ENCODE measurements around the gene IFT25. TPM values are rescaled to one million over a fixed set of nuclear protein-coding genes. Genes with fewer than 3 reads are reported as not detected.

Gene IFT25
- total and polyA plus RNA-seq, 9 donors = 22.4 to 30.3 (median 25.2) TPM

DNA sequence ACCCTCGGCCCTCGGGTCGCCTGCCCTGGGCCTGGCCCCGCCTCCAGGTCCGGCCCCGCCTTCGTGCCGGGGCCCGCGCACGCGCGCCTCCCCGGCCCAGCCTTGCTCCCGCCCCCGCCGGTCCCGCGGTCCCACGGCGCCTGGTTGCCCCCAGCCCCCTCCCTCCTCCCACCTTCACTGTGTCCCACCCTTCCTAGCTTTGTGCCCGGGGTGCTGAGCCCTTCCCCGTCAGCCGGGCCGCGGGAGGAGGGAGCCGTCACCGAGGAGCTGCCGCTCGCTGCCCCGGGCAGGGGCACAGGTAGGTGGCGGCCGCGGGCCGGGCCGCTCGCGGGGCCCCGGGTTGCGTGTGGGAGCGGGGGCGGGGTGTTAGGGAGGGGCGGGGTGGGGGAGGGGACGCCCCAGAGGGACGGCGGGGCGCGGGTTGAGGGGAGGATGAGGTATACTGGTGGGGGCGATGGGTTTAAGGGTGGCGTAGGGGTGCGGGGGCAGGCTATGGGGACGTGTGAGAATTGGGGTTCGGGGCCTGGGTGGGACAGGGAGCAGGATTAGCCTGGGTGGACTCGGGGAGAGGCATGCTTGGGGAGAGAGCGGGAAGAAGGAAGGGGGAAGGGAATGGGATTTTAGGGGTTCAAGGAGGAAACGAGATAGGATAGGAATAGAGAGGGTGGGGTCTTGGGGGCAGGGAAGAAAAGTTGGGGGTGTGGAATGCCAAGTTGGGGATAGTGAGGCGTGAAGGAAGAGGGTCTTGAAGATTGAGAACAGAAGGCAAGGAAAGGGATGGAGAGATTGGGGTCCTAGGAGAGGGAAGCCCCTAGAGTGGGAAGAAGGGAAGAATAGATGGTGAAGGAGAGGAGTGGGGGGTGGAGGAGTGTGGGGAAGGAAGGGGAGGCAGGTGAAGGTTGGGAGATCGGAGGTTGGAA is 1.0 kb upstream of the IFT25 start, which contains the start of gene LRRC42:
Gene LRRC42 (plus strand): TSS at position 99 of the 920 bp plus-strand sequence. CDS start 5,650 bp downstream, outside the sequence.
- 2% methylated on average over 19 of the region's 58 CpGs for WGBS (ENCODE audit: insufficient coverage)
- Histone ChIP-seq H3K4me1 (ENCODE audit: control insufficient read depth, insufficient read depth, low read length) (peaks cover 23% of the 10 kb centered on the region), H3K4me3 (ENCODE audit: low read length) (peak within 1 kb of the TSS; percentile 94), H3K9me3 (replicated peaks; ENCODE audit: control insufficient read depth, low read depth, low read length) (no peaks in the 10 kb centered on the region), H3K27ac (ENCODE audit: low read length) (peak within 1 kb of the TSS; percentile 96), H3K27me3 (ENCODE audit: control insufficient read depth, insufficient read depth, low read length) (no peaks in the 10 kb centered on the region), H3K36me3 (ENCODE audit: control insufficient read depth, insufficient read depth, low read length) (peaks cover 8% of the 10 kb centered on the region)
- peak; percentile 94 for DNase-seq

DNA sequence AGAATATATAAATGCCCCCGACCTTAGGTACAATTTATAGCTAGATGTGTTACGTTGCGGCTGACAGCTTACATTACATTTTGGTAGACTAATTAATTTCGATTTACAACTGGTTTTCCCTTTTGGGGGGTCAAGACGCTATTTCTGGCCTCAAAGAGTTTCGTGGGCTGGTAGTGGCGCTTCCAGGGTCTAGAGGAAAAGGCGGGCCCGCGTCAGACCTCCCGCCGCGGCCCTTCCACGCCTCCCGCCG is 391 bp downstream of the IFT25 start:
- H3K36me3 ChIP-seq (ENCODE audit: control insufficient read depth, insufficient read depth, low read length) = peaks cover 8% of the 10 kb centered on the region
- peaks cover 23% of the 10 kb centered on the region for H3K4me1 ChIP-seq (ENCODE audit: control insufficient read depth, insufficient read depth, low read length)
- no peaks in the 10 kb centered on the region for H3K27me3 ChIP-seq (ENCODE audit: control insufficient read depth, insufficient read depth, low read length)
- no peaks in the 10 kb centered on the region for H3K9me3 ChIP-seq (replicated peaks; ENCODE audit: control insufficient read depth, low read depth, low read length)
- DNase-seq = no peak
- WGBS (ENCODE audit: insufficient coverage) = 0% methylated on average over 7 of the region's 16 CpGs
- peak overlapping the region; percentile 94 for H3K4me3 ChIP-seq (ENCODE audit: low read length)
- H3K27ac ChIP-seq (ENCODE audit: low read length) = peak overlapping the region; percentile 96

DNA sequence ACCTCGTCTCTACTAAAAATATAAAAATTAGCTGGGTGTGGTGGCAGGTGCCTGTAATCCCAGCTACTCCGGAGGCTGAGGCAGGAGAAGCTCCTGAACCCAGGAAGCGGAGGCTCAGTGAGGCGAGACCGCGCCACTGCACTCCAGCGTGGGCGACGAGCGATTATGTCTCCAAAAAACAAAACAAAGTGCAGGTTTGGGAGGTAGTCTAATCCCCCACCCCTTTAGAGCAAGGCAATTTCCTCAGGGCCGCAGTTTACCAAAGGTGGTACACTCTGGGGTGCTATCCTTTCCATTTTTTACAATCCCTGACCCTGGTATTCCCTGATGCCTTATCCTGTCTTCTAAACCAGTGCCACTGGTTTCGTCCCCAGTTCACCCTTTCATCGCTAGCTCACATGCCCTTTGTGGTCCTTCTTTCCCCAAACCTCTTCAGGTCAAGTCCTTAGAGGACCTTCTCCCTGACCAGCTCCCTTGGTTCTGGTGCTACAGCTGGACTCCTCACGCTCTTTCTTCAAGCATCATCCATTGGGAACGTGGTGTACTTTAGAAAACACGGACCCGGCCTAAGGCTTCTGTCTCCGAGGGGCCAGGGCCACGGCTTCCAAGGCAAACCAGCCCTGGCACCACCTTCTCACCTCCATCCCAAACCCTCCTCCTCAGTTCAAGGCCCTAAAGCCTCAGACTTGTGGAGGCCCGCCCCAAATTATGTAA is 873 bp downstream of the IFT25 start:
- WGBS (ENCODE audit: insufficient coverage) = 50% methylated on average over 12 of the region's 20 CpGs
- H3K27ac ChIP-seq (ENCODE audit: low read length) = peak overlapping the region; percentile 96

DNA sequence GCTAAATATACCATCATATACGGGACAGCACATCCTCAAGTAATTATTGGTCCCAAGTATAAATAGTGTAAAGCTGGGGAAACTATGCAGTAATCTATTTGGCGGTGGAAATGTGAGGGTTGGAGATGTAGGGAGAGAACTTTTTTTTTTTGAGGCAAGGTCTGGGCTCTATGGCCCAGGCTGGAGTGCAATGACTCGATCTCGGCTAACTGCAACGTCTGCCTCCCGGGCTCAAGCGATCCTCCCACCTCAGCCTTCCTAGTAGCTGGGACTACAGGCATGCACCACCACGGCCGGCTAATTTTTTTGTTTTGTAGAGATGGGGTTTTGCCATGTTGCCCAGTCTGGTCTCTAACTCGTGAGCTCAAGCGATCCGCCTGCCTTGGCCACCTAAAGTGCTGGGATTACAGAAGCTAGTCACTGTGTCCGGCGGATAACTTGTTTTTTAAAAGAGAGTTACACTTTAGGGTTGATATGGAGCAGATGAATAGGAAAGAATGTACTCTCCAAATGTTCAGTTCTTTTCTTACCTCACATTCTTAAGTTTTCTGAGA is 1.9 kb downstream of the IFT25 start:
- no peak for DNase-seq
- Histone ChIP-seq H3K4me1 (ENCODE audit: control insufficient read depth, insufficient read depth, low read length) (peaks cover 17% of the 10 kb centered on the region), H3K27me3 (ENCODE audit: control insufficient read depth, insufficient read depth, low read length) (no peaks in the 10 kb centered on the region), H3K4me3 (ENCODE audit: low read length) (no peak overlapping the region), H3K9me3 (replicated peaks; ENCODE audit: control insufficient read depth, low read depth, low read length) (no peaks in the 10 kb centered on the region), H3K27ac (ENCODE audit: low read length) (no peak overlapping the region), H3K36me3 (ENCODE audit: control insufficient read depth, insufficient read depth, low read length) (peaks cover 2% of the 10 kb centered on the region)
- 87% methylated on average over 4 of the region's 14 CpGs for WGBS (ENCODE audit: insufficient coverage)

More for the DNA sequence above, 873 bp downstream of the IFT25 start:
- DNase-seq = no peak
- H3K36me3 ChIP-seq (ENCODE audit: control insufficient read depth, insufficient read depth, low read length) = peaks cover 7% of the 10 kb centered on the region
- H3K4me3 ChIP-seq (ENCODE audit: low read length) = peak overlapping the region; percentile 94
- peaks cover 22% of the 10 kb centered on the region for H3K4me1 ChIP-seq (ENCODE audit: control insufficient read depth, insufficient read depth, low read length)
- H3K9me3 ChIP-seq (replicated peaks; ENCODE audit: control insufficient read depth, low read depth, low read length) = no peaks in the 10 kb centered on the region
- H3K27me3 ChIP-seq (ENCODE audit: control insufficient read depth, insufficient read depth, low read length) = no peaks in the 10 kb centered on the region

DNA sequence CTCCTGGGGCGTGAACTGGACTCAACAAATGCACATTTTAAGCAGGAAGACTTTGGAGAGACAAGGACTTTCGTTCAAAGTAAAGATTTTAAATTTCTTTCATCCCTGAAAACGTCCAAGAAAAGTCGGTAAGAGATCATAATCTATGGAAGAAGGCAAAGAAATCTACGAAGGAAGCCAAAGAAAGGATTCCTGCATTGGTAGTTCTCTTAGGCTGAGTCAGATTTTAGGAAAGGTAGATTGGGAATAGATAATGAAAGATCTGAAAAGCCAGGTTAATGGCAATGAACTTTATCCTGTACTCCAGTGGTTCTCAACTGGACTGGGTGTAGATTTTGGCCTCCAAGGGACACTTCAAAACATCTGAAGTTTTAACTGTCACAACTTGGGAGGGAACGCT is 2.4 kb downstream of the IFT25 start:
- H3K4me3 ChIP-seq (ENCODE audit: low read length) = no peak overlapping the region
- 97% methylated on average over 5 of the region's 6 CpGs for WGBS (ENCODE audit: insufficient coverage)
- H3K9me3 ChIP-seq (replicated peaks; ENCODE audit: control insufficient read depth, low read depth, low read length) = no peaks in the 10 kb centered on the region
- H3K27me3 ChIP-seq (ENCODE audit: control insufficient read depth, insufficient read depth, low read length) = no peaks in the 10 kb centered on the region
- no peak for DNase-seq
- peaks cover 17% of the 10 kb centered on the region for H3K4me1 ChIP-seq (ENCODE audit: control insufficient read depth, insufficient read depth, low read length)
- H3K36me3 ChIP-seq (ENCODE audit: control insufficient read depth, insufficient read depth, low read length) = peaks cover 2% of the 10 kb centered on the region
- no peak overlapping the region for H3K27ac ChIP-seq (ENCODE audit: low read length)

DNA sequence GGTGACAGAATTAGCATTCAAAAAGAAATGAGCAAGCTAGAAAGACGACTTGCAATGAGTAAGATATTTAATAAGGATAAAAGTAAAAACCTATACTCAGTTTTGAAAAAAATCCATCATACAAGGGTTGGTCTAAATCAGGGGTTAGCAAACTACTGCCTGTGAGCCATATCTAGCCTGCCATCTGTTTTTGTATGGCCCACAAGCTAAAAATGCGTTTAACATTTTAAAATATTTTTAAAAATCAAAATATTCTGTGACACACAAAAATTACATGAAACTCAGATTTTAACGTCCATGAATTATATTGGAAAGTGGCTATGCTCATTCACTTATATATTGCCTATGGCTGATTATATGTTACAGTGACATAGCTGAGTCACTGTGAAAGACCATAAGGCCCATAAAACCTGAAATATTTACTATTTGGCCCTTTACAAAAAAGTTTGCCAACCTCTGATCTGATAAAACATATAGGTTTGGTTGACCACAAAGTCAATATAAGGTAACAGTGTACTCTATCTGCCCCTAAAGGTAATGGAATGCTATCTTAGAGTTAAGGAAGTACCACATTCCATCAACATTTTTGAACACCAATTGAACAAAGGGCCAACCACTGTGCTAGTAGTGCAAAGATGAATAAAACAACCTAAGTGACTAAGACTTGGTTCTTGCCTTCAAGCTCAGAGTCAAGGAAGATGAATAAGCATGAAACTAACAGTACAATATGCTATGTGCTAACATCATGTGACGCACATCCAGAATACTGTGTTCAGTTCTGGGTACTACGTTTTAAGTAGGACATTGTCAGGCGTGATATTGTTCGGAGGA is 3.2 kb downstream of the IFT25 start:
- no peaks in the 10 kb centered on the region for H3K9me3 ChIP-seq (replicated peaks; ENCODE audit: control insufficient read depth, low read depth, low read length)
- no peaks in the 10 kb centered on the region for H3K27me3 ChIP-seq (ENCODE audit: control insufficient read depth, insufficient read depth, low read length)
- no peak overlapping the region for H3K4me3 ChIP-seq (ENCODE audit: low read length)
- peaks cover 15% of the 10 kb centered on the region for H3K4me1 ChIP-seq (ENCODE audit: control insufficient read depth, insufficient read depth, low read length)
- no peak overlapping the region for H3K27ac ChIP-seq (ENCODE audit: low read length)
- H3K36me3 ChIP-seq (ENCODE audit: control insufficient read depth, insufficient read depth, low read length) = peaks cover 2% of the 10 kb centered on the region
- no CpG with 5 or more reads among the region's 7 CpGs for WGBS (ENCODE audit: insufficient coverage)
- DNase-seq = no peak

DNA sequence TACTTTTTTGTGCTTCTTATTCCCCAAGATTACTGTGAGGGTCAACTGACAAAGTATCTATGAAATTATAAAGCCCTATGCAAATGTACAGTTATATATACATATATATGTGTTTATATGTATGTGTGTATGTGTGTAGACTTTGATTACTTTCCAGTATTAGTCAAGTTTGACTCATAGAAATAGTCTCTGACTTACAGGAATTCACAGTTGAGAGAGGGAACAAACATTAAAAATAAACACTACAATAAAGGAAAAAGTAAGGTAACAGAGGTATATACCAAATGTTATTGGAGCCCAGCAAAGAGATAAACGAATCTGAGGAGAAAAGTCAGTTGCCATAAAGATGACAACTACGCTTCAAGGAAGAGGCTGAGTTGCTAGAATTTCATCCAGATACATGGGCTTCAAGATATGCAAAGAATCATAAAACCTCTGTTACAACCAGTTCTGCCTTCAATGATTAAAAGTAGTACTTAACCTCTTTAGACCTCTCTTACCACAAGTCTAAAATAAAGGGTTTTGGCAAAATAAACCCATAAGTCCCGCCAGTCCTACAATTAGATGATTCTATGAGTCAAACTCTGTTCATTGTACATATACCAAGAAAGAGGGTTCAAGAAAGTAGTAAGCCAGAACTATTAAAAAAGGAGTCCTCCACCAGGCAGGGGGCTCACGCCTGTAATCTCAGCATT is 7.2 kb downstream of the IFT25 start:
- WGBS (ENCODE audit: insufficient coverage) = no CpG with 5 or more reads among the region's 4 CpGs

DNA sequence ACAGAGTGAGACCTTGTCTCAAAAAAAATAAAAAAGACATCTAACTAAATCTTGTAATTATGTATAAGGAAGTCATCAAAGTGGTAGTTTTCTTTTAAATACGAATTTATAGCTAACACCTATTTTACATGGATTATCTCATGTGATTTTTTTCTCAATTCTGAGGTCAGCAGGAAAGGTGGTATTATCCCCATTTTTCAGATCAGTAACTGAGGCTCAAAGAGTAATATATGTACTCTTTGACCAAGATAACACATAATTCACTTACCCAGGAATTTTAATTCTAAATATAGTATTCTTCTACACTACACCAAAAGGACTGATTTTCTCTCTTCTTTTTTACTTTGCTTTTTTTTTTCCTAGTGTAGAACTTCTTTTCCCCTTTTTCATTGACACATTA is 9.1 kb downstream of the IFT25 start:
- Histone ChIP-seq H3K4me3 (ENCODE audit: low read length) (no peak overlapping the region), H3K36me3 (ENCODE audit: control insufficient read depth, insufficient read depth, low read length) (peaks cover 11% of the 10 kb centered on the region), H3K4me1 (ENCODE audit: control insufficient read depth, insufficient read depth, low read length) (no peaks in the 10 kb centered on the region), H3K9me3 (replicated peaks; ENCODE audit: control insufficient read depth, low read depth, low read length) (peaks cover 26% of the 10 kb centered on the region), H3K27me3 (ENCODE audit: control insufficient read depth, insufficient read depth, low read length) (no peaks in the 10 kb centered on the region), H3K27ac (ENCODE audit: low read length) (no peak overlapping the region)
- DNase-seq = no peak
- no CpG with 5 or more reads among the region's 1 CpG for WGBS (ENCODE audit: insufficient coverage)

More for the DNA sequence above, 7.2 kb downstream of the IFT25 start:
- Histone ChIP-seq H3K4me3 (ENCODE audit: low read length) (no peak overlapping the region), H3K27ac (ENCODE audit: low read length) (no peak overlapping the region), H3K27me3 (ENCODE audit: control insufficient read depth, insufficient read depth, low read length) (no peaks in the 10 kb centered on the region), H3K4me1 (ENCODE audit: control insufficient read depth, insufficient read depth, low read length) (no peaks in the 10 kb centered on the region), H3K36me3 (ENCODE audit: control insufficient read depth, insufficient read depth, low read length) (peaks cover 8% of the 10 kb centered on the region), H3K9me3 (replicated peaks; ENCODE audit: control insufficient read depth, low read depth, low read length) (peaks cover 14% of the 10 kb centered on the region)
- no peak for DNase-seq

DNA sequence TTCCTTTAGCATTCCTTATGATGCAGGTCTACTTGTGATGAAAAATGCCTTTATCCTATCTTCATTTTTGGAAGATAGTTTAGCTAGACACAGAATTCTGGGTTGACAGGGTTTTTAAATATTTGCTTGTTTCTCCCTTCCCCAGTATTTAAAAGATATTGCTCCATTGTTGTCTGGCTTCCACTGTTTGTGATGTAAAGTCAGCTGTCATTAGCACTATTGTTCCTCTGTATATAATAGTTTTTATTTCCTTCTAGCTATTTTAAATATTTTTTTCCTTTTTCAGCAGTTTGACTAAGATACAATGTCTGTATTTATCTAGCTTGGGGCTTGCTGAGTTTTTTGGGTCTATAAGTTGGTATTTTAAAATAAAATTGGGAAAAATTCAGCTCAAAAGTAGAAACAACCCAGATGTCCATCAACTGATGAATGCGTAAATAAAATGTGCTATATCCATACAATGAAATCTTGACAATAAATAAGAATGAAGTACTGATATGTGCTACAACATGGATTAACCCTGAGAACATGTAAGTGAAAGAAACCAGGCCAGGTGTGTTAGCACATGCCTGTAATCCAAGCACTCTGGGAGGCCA is 11.2 kb downstream of the IFT25 start:
- no CpG with 5 or more reads among the region's 1 CpG for WGBS (ENCODE audit: insufficient coverage)
- Histone ChIP-seq H3K4me1 (ENCODE audit: control insufficient read depth, insufficient read depth, low read length) (no peaks in the 10 kb centered on the region), H3K36me3 (ENCODE audit: control insufficient read depth, insufficient read depth, low read length) (peaks cover 13% of the 10 kb centered on the region), H3K27me3 (ENCODE audit: control insufficient read depth, insufficient read depth, low read length) (no peaks in the 10 kb centered on the region), H3K27ac (ENCODE audit: low read length) (no peak overlapping the region), H3K4me3 (ENCODE audit: low read length) (no peak overlapping the region), H3K9me3 (replicated peaks; ENCODE audit: control insufficient read depth, low read depth, low read length) (peaks cover 29% of the 10 kb centered on the region)
- no peak for DNase-seq
